Measurements from ENCODE around the gene ADARB2. TPM values are rescaled to one million over a fixed set of nuclear protein-coding genes. Genes with fewer than 3 reads are reported as not detected.

ADARB2 gene
- total and polyA plus RNA-seq, 2 experiments from 2014 or later, result 0.13 to 0.48 TPM

DNA sequence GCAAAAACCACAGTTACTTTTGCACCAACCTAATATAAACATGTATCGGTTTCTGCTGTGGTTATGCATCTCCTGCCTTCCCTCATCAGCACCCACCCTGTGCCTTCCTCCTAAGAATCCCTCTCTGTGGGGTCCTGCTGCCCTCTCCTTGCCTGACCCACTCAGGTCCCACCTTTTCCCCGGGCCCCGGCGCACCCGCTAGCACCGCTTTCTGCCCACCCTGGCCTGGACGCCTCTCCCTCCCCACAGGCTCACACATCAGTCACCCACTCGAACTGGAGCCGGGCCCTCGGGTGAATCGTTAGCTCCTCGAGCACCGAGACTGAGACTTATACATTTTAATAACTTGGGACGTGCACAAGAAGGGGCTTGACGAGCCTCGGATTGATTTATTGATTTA lies 110.5 kb downstream of the ADARB2 start:
- DNase-seq (ENCODE audit: low spot score), result no peak
- 92% methylated on average over 16 of the region's 16 CpGs for WGBS (ENCODE audit: low lambda C conversion rate, missing lambda C conversion rate)
- no peak for TF ChIP-seq EZH2 (IDR thresholded peaks at IDR 0.05; ENCODE audit: borderline replicate concordance)
- TF ChIP-seq, protein P1, sequence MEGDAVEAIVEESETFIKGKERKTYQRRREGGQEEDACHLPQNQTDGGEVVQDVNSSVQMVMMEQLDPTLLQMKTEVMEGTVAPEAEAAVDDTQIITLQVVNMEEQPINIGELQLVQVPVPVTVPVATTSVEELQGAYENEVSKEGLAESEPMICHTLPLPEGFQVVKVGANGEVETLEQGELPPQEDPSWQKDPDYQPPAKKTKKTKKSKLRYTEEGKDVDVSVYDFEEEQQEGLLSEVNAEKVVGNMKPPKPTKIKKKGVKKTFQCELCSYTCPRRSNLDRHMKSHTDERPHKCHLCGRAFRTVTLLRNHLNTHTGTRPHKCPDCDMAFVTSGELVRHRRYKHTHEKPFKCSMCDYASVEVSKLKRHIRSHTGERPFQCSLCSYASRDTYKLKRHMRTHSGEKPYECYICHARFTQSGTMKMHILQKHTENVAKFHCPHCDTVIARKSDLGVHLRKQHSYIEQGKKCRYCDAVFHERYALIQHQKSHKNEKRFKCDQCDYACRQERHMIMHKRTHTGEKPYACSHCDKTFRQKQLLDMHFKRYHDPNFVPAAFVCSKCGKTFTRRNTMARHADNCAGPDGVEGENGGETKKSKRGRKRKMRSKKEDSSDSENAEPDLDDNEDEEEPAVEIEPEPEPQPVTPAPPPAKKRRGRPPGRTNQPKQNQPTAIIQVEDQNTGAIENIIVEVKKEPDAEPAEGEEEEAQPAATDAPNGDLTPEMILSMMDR (IDR thresholded peaks at IDR 0.05; ENCODE audit: poor library complexity), result no peak
- no peak for TF ChIP-seq EZH2phosphoT487 (IDR thresholded peaks at IDR 0.05; ENCODE audit: low read depth, severe bottlenecking, unreplicated experiment)
- H4K20me1 ChIP-seq (ENCODE audit: insufficient read depth, poor library complexity, severe bottlenecking), result no peaks in the 10 kb centered on the region
- no peaks in the 10 kb centered on the region for H3K27me3 ChIP-seq
- no peak overlapping the region for H3K27ac ChIP-seq
- no peaks in the 10 kb centered on the region for H3K9me3 ChIP-seq (ENCODE audit: low read depth)
- H3K9me2 ChIP-seq (replicated peaks; ENCODE audit: insufficient read depth), result no peaks in the 10 kb centered on the region
- no peaks in the 10 kb centered on the region for H3K4me1 ChIP-seq (ENCODE audit: insufficient read depth)
- no peak overlapping the region for H2AFZ ChIP-seq
- H3K4me3 ChIP-seq, result no peak overlapping the region
- H3K36me3 ChIP-seq (replicated peaks; ENCODE audit: insufficient read depth, low read depth), result no peaks in the 10 kb centered on the region
- H3K4me2 ChIP-seq, result no peak overlapping the region
- no peaks in the 10 kb centered on the region for H3K79me2 ChIP-seq

DNA sequence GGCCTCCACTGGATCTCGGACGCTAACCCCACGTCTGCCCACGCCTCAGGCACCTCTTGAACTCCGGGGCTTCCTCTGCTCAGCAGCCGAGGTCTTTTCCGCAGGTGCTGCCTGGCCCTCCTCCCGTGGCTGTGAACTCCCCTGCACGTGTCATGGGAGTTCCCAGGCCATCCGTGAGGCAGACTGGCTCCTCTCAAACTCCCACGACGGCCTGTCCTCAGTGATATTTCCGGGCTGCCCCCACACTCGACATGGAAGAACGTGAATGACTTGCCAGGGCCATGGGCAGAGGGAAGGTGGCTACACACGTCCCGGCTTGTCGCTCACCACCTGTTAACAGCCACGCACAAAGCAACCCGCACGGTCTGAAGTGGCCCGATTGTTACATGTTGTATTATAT lies 110.9 kb downstream of the ADARB2 start:
- no peaks in the 10 kb centered on the region for H3K36me3 ChIP-seq (replicated peaks; ENCODE audit: insufficient read depth, low read depth)
- H3K9me2 ChIP-seq (replicated peaks; ENCODE audit: insufficient read depth), result no peaks in the 10 kb centered on the region
- 90% methylated on average over 22 of the region's 22 CpGs for WGBS (ENCODE audit: low lambda C conversion rate, missing lambda C conversion rate)
- no peak overlapping the region for H3K27ac ChIP-seq
- H3K4me3 ChIP-seq, result no peak overlapping the region
- no peaks in the 10 kb centered on the region for H3K9me3 ChIP-seq (ENCODE audit: low read depth)
- H3K4me2 ChIP-seq, result no peak overlapping the region
- no peaks in the 10 kb centered on the region for H3K4me1 ChIP-seq (ENCODE audit: insufficient read depth)
- no peak overlapping the region for H2AFZ ChIP-seq
- TF ChIP-seq, protein P1 (IDR thresholded peaks at IDR 0.05; ENCODE audit: poor library complexity), result no peak
- TF ChIP-seq EZH2 (IDR thresholded peaks at IDR 0.05; ENCODE audit: borderline replicate concordance), result no peak
- TF ChIP-seq EZH2phosphoT487 (IDR thresholded peaks at IDR 0.05; ENCODE audit: low read depth, severe bottlenecking, unreplicated experiment), result no peak
- H4K20me1 ChIP-seq (ENCODE audit: insufficient read depth, poor library complexity, severe bottlenecking), result no peaks in the 10 kb centered on the region
- DNase-seq (ENCODE audit: low spot score), result no peak
- no peaks in the 10 kb centered on the region for H3K79me2 ChIP-seq
- no peaks in the 10 kb centered on the region for H3K27me3 ChIP-seq

DNA sequence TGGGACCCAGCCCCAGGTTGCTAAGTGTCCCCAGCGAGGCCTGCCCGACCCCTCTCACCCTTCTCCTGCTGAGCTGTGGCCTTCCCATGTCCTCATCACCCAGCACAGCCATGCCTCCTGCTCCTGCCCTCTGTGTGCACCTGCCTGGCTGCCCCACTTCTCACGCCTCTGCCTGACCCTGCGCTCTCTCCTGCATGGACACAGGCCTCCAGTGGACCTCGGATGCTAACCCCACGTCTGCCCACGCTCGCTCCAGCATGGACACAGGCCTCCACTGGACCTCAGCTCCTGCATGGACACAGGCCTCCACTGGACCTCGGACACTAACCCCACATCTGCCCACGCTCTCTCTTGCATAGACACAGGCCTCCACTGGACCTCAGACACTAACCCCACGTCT lies 111.6 kb downstream of the ADARB2 start:
- Histone ChIP-seq H3K79me2 (no peaks in the 10 kb centered on the region), H2AFZ (no peak overlapping the region), H3K4me3 (no peak overlapping the region), H3K9me2 (replicated peaks; ENCODE audit: insufficient read depth) (no peaks in the 10 kb centered on the region), H3K9me3 (ENCODE audit: low read depth) (no peaks in the 10 kb centered on the region), H3K36me3 (replicated peaks; ENCODE audit: insufficient read depth, low read depth) (no peaks in the 10 kb centered on the region), H4K20me1 (ENCODE audit: insufficient read depth, poor library complexity, severe bottlenecking) (no peaks in the 10 kb centered on the region), H3K27ac (no peak overlapping the region), H3K4me2 (no peak overlapping the region), H3K27me3 (no peaks in the 10 kb centered on the region), H3K4me1 (ENCODE audit: insufficient read depth) (no peaks in the 10 kb centered on the region)
- DNase-seq (ENCODE audit: low spot score), result no peak
- WGBS (ENCODE audit: low lambda C conversion rate, missing lambda C conversion rate), result 91% methylated on average over 9 of the region's 11 CpGs
- TF ChIP-seq EZH2 (IDR thresholded peaks at IDR 0.05; ENCODE audit: borderline replicate concordance), result no peak
- TF ChIP-seq EZH2phosphoT487 (IDR thresholded peaks at IDR 0.05; ENCODE audit: low read depth, severe bottlenecking, unreplicated experiment), result no peak
- TF ChIP-seq, protein P1 (IDR thresholded peaks at IDR 0.05; ENCODE audit: poor library complexity), result no peak

GRCh38 chr10:1625079-1625478 lies 112.2 kb downstream of the ADARB2 start:
- DNase-seq (ENCODE audit: low spot score), result no peak
- H3K36me3 ChIP-seq (replicated peaks; ENCODE audit: insufficient read depth, low read depth), result no peaks in the 10 kb centered on the region
- H3K9me2 ChIP-seq (replicated peaks; ENCODE audit: insufficient read depth), result no peaks in the 10 kb centered on the region
- WGBS (ENCODE audit: low lambda C conversion rate, missing lambda C conversion rate), result 87% methylated on average over 9 of the region's 9 CpGs
- H3K4me3 ChIP-seq, result no peak overlapping the region
- no peaks in the 10 kb centered on the region for H3K79me2 ChIP-seq
- H3K27me3 ChIP-seq, result no peaks in the 10 kb centered on the region
- no peak for TF ChIP-seq EZH2 (IDR thresholded peaks at IDR 0.05; ENCODE audit: borderline replicate concordance)
- TF ChIP-seq, protein P1 (IDR thresholded peaks at IDR 0.05; ENCODE audit: poor library complexity), result no peak
- no peak for TF ChIP-seq EZH2phosphoT487 (IDR thresholded peaks at IDR 0.05; ENCODE audit: low read depth, severe bottlenecking, unreplicated experiment)
- H3K27ac ChIP-seq, result no peak overlapping the region
- H4K20me1 ChIP-seq (ENCODE audit: insufficient read depth, poor library complexity, severe bottlenecking), result no peaks in the 10 kb centered on the region
- no peak overlapping the region for H2AFZ ChIP-seq
- no peaks in the 10 kb centered on the region for H3K4me1 ChIP-seq (ENCODE audit: insufficient read depth)
- H3K9me3 ChIP-seq (ENCODE audit: low read depth), result no peaks in the 10 kb centered on the region
- H3K4me2 ChIP-seq, result no peak overlapping the region

All from hepatocyte (in vitro differentiated cells).